DMS53 treated with DMSO at 0.1 percent for 48 hours (cell line): Measurements from ENCODE around the gene TIRAP.

Experiments used
- DNase-seq: peaks from one replicate; lab custom pipeline; 2025; ENCODE audit not compliant: unreplicated experiment; lab: John Stamatoyannopoulos, UW

Gene TIRAP

GRCh38 chr11:126341760-126342161 lies 58.9 kb downstream of the TIRAP start:
- no peak for DNase-seq

- DNase-seq = no peak
These were observed 60.2 kb downstream of the TIRAP start for GRCh38 chr11:126343051-126343450.
